GM12878 (cell line): ENCODE results near the gene PIWIL1. TPM values are rescaled to one million over a fixed set of nuclear protein-coding genes. Genes with fewer than 3 reads are reported as not detected.

Experiments used
- ATAC-seq: fragments of 200-7000 bp; cut with Tn5 transposase; 3 replicates; pipeline ENCODE4 v1.9.1; 2020; ENCODE audit warnings: mild to moderate bottlenecking, moderate library complexity
- BruUV-seq: library from RNA; stranded (reverse); fragments of 400-500 nt; replicated peaks from 2 replicates; lab custom pipeline; 2021; lab: Mats Ljungman, UMichigan
- CTCF ChIA-PET: fragments of 300-600 bp; sonication (Branson Sonifier 250); formaldehyde crosslinking; extraction: SDS; loops from one replicate; lab custom pipeline; 2021; ENCODE audit warnings: inconsistent platforms; lab: Yijun Ruan, JAX
- POLR2A ChIA-PET: fragments of 350-600 bp; formaldehyde crosslinking; extraction: SDS; loops from one replicate; lab custom pipeline; 2021; ENCODE audit warnings: inconsistent platforms; lab: Charles Lee
- RAD21 ChIA-PET: fragments of 300-600 bp; sonication (Branson Sonifier 250); formaldehyde crosslinking; loops from one replicate; lab custom pipeline; 2023; ENCODE audit warnings: antibody characterized with exemption; ENCODE audit not compliant: unreplicated experiment; lab: Charles Lee
- SMC1A ChIA-PET: fragments of 300-600 bp; sonication (Branson Sonifier 250); formaldehyde crosslinking; loops from one replicate; lab custom pipeline; 2023; ENCODE audit not compliant: unreplicated experiment, uncharacterized antibody; lab: Charles Lee
- DNase-seq: peaks from one replicate; pipeline ENCODE4 v3.0.0-alpha.2; 2011; ENCODE audit warnings: low read depth, low spot score
- FAIRE-seq: peaks from 3 replicates; lab custom pipeline; 2011; peaks lifted over from hg19 to GRCh38; lab: Jason Lieb, UNC
- H2AFZ ChIP-seq: 2 replicates; pipeline ENCODE4 v1.6.0; 2011; ENCODE audit warnings: low read depth, low read length, control low read depth; ENCODE audit not compliant: control insufficient read depth
- H3K27ac ChIP-seq: 2 replicates; pipeline ENCODE4 v1.5.1; 2011; ENCODE audit warnings: control low read depth; ENCODE audit not compliant: control insufficient read depth, insufficient read depth
- H3K27me3 ChIP-seq, 2 experiments: replicated peaks in 1 of 2; 2 replicates each; pipeline versions ENCODE4 v1.6.0 to v1.6.1; 2011; ENCODE audit warnings: low read length in 1 of 2; ENCODE audit not compliant: control insufficient read depth in 2 of 2, insufficient read depth in 2 of 2
- H3K36me3 ChIP-seq, 2 experiments: 2 replicates each; pipeline ENCODE4 v1.5.1; 2011; ENCODE audit warnings: low read length in 1 of 2; ENCODE audit not compliant: control insufficient read depth in 2 of 2, insufficient read depth in 2 of 2
- H3K4me1 ChIP-seq: 2 replicates; pipeline ENCODE4 v1.6.1; 2011; ENCODE audit warnings: mild to moderate bottlenecking, low read length, moderate library complexity, mixed read lengths; ENCODE audit not compliant: control insufficient read depth, insufficient read depth
- H3K4me2 ChIP-seq: 2 replicates; pipeline ENCODE4 v1.6.0; 2011; ENCODE audit warnings: control low read depth; ENCODE audit not compliant: control insufficient read depth, insufficient read depth
- H3K4me3 ChIP-seq: fragments of 200-600 bp; sonication (generic); 2 replicates; pipeline ENCODE4 v1.5.1; 2016
- H3K79me2 ChIP-seq: 2 replicates; pipeline ENCODE4 v1.6.0; 2011; ENCODE audit warnings: low read length; ENCODE audit not compliant: control insufficient read depth, insufficient read depth
- H3K9ac ChIP-seq: 2 replicates; pipeline ENCODE4 v1.8.0; 2011; ENCODE audit warnings: low read length, control low read depth, mixed read lengths; ENCODE audit not compliant: control insufficient read depth, insufficient read depth
- H3K9me3 ChIP-seq: replicated peaks from 3 replicates; pipeline ENCODE4 v1.5.1; 2011; ENCODE audit warnings: mild to moderate bottlenecking, low read length; ENCODE audit not compliant: control insufficient read depth, insufficient read depth
- H4K20me1 ChIP-seq: 2 replicates; pipeline ENCODE4 v1.6.0; 2011; ENCODE audit not compliant: control insufficient read depth, insufficient read depth
- ATF2 ChIP-seq: IDR thresholded peaks from 2 replicates; pipeline ENCODE4 v1.6.1; 2012; ENCODE audit warnings: low read length, inconsistent platforms
- GABPA ChIP-seq: IDR thresholded peaks from 2 replicates; pipeline ENCODE4 v1.6.1; 2014; ENCODE audit warnings: antibody characterized with exemption, low read depth, mild to moderate bottlenecking, inconsistent platforms
- HDAC2 ChIP-seq: fragments of 200-600 bp; sonication (generic); IDR thresholded peaks from 2 replicates; pipeline ENCODE4 v1.6.1; 2017
- RAD21 ChIP-seq: IDR thresholded peaks from 2 replicates; pipeline ENCODE4 v1.6.1; 2011; ENCODE audit warnings: mild to moderate bottlenecking, low read depth, low read length, moderate library complexity; ENCODE audit not compliant: insufficient read depth
- SMC3 ChIP-seq: IDR thresholded peaks from 2 replicates; pipeline ENCODE4 v1.6.1; 2011; ENCODE audit warnings: low read length, improper control_type of control experiment, borderline replicate concordance
- STAT3 ChIP-seq: IDR thresholded peaks from 2 replicates; pipeline ENCODE4 v1.6.1; 2011; ENCODE audit warnings: low read depth, low read length, improper control_type of control experiment
- ZNF24 ChIP-seq: fragments of 450-650 bp; IDR thresholded peaks from 2 replicates; pipeline ENCODE4 v1.6.1; 2017; ENCODE audit warnings: antibody characterized with exemption, mild to moderate bottlenecking
- WGBS: methylation state at CpG from one replicate; pipeline ENCODE4 v1.1.6; 2016; ENCODE audit warnings: low lambda C conversion rate; ENCODE audit not compliant: insufficient replicate concordance, insufficient coverage; ENCODE audit errors: missing lambda C conversion rate; 5-methylcytosine and 5-hydroxymethylcytosine counted together
- in situ Hi-C: fragments of 300-500 bp; cut with MboI; formaldehyde crosslinking; loops from 9 replicates; pipeline ENCODE4 v1.14.3; 2018; ENCODE audit warnings: mixed read lengths
- intact Hi-C: fragments of 100-400 bp; cut with micrococcal nuclease; formaldehyde crosslinking; loops from one replicate; pipeline ENCODE4 v1.14.2; 2022; ENCODE audit not compliant: unreplicated experiment
- polyA plus RNA-seq, 11 experiments: library from polyadenylated mRNA; depleted of rRNA in 4 of 11; unstranded in 6 of 11; stranded (reverse) in 5 of 11; fragments of >200 nt; fragmentation: Nextera tagmentation in 4 of 11; fragmentation: Illumina TruSeq in 1 of 11; extraction: Ambion mirVana in 4 of 11; extraction: Trizol in 1 of 11; gene quantifications; 1 replicate in 1 of 11; 2 replicates in 10 of 11; pipeline versions ENCODE4 v1.2.1 to v1.2.3, GENCODE V29; 2011 to 2016; ENCODE audit warnings: inconsistent platforms in 2 of 11, missing spikeins in 2 of 11, low read depth in 1 of 11
- total RNA-seq, 4 experiments: library from RNA; depleted of rRNA in 3 of 4; stranded (reverse); fragments of >200 nt in 3 of 4; fragmentation: Illumina TruSeq in 1 of 4; extraction: Trizol in 1 of 4; gene quantifications; 2 replicates each; pipeline versions ENCODE4 v1.2.1 to v1.2.3, GENCODE V29; 2013 to 2021
- TF ChIP-seq, protein P1 (sequence below): fragments of 450-650 bp; IDR thresholded peaks from 2 replicates; pipeline ENCODE4 v1.6.1; 2017; ENCODE audit warnings: low read depth, mild to moderate bottlenecking, moderate library complexity
- TF ChIP-seq, protein P2 (sequence below): fragments of 450-650 bp; IDR thresholded peaks from 2 replicates; pipeline ENCODE4 v1.6.1; 2014; ENCODE audit warnings: mild to moderate bottlenecking
- TF ChIP-seq, protein P3 (sequence below), 3 experiments: IDR thresholded peaks in 2 of 3; conservative IDR thresholded peaks in 1 of 3; 2 replicates each; pipeline ENCODE4 v1.5.1; 2011; ENCODE audit warnings: low read depth in 3 of 3, low read length in 3 of 3, mild to moderate bottlenecking in 3 of 3, control low read depth in 2 of 3, moderate library complexity in 2 of 3, inconsistent platforms in 1 of 3, mixed read lengths in 1 of 3; ENCODE audit not compliant: control insufficient read depth in 2 of 3, insufficient read depth in 1 of 3; ENCODE audit errors: extremely low read depth in 1 of 3

PIWIL1 gene
- total and polyA plus RNA-seq, 10 of the 15 experiments (the other 5 are each of a cell fraction or from before 2014, with no cell fraction given), result not detected

- TF ChIP-seq HDAC2 (no peak), STAT3 (no peak), ZNF24 (no peak), GABPA (no peak)
- TF ChIP-seq, protein P1, sequence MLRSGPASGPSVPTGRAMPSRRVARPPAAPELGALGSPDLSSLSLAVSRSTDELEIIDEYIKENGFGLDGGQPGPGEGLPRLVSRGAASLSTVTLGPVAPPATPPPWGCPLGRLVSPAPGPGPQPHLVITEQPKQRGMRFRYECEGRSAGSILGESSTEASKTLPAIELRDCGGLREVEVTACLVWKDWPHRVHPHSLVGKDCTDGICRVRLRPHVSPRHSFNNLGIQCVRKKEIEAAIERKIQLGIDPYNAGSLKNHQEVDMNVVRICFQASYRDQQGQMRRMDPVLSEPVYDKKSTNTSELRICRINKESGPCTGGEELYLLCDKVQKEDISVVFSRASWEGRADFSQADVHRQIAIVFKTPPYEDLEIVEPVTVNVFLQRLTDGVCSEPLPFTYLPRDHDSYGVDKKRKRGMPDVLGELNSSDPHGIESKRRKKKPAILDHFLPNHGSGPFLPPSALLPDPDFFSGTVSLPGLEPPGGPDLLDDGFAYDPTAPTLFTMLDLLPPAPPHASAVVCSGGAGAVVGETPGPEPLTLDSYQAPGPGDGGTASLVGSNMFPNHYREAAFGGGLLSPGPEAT, result no peak
- TF ChIP-seq, protein P2, sequence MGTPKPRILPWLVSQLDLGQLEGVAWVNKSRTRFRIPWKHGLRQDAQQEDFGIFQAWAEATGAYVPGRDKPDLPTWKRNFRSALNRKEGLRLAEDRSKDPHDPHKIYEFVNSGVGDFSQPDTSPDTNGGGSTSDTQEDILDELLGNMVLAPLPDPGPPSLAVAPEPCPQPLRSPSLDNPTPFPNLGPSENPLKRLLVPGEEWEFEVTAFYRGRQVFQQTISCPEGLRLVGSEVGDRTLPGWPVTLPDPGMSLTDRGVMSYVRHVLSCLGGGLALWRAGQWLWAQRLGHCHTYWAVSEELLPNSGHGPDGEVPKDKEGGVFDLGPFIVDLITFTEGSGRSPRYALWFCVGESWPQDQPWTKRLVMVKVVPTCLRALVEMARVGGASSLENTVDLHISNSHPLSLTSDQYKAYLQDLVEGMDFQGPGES, result no peak
These were observed 2.8 kb upstream of the PIWIL1 start (continued) for GRCh38 chr12:130334937-130335336.

- no peak overlapping the region for H3K4me2 ChIP-seq
- BruUV-seq, result no TSS peak
- CTCF ChIA-PET, result interaction anchor here (0.6 to 1.7 kb wide), 6 partner anchors 287 to 412 kb away, joined by 3 to 7 read pairs (median 4); no protein-coding TSS in a partner anchor
These were observed 1.9 kb upstream of the PIWIL1 start for GRCh38 chr12:130335517-130336392.

More at GRCh38 chr12:130335517-130336392, 1.9 kb upstream of the PIWIL1 start:
- Histone ChIP-seq H3K9ac (no peak overlapping the region), H3K36me3 (no peaks in the 10 kb centered on the region), H2AFZ (no peak overlapping the region), H3K79me2 (no peaks in the 10 kb centered on the region), H3K27me3 (no peaks in the 10 kb centered on the region), H3K4me1 (no peaks in the 10 kb centered on the region), H3K9me3 (no peaks in the 10 kb centered on the region), H4K20me1 (no peaks in the 10 kb centered on the region), H3K4me3 (no peak overlapping the region), H3K27ac (no peak overlapping the region)
- WGBS, result 24% methylated on average over 15 of the region's 15 CpGs
- ChIA-PET POLR2A (no interaction called here), RAD21 (interaction anchor here (1.2 kb wide), 1 partner anchor 145 kb away, joined by 3 read pairs; no protein-coding TSS in a partner anchor), SMC1A (no interaction called here)
- ATAC-seq (peak; percentile 56; the same call in 1 of the 3 replicates), FAIRE-seq (peak; percentile 82), DNase-seq (peak; percentile 3)
- in situ Hi-C loops (no loop called here), intact Hi-C loops (loop anchor here (1.0 to 5.0 kb wide), 3 partner anchors 288 to 413 kb away; no protein-coding TSS in a partner anchor)
- TF ChIP-seq RAD21 (peak; percentile 73), ATF2 (no peak), SMC3 (peak; percentile 59)
- TF ChIP-seq, protein P3, sequence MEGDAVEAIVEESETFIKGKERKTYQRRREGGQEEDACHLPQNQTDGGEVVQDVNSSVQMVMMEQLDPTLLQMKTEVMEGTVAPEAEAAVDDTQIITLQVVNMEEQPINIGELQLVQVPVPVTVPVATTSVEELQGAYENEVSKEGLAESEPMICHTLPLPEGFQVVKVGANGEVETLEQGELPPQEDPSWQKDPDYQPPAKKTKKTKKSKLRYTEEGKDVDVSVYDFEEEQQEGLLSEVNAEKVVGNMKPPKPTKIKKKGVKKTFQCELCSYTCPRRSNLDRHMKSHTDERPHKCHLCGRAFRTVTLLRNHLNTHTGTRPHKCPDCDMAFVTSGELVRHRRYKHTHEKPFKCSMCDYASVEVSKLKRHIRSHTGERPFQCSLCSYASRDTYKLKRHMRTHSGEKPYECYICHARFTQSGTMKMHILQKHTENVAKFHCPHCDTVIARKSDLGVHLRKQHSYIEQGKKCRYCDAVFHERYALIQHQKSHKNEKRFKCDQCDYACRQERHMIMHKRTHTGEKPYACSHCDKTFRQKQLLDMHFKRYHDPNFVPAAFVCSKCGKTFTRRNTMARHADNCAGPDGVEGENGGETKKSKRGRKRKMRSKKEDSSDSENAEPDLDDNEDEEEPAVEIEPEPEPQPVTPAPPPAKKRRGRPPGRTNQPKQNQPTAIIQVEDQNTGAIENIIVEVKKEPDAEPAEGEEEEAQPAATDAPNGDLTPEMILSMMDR (IDR thresholded peaks at IDR 0.05 in 2 of 3, conservative IDR thresholded peaks at IDR 0.05 in 1 of 3; ENCODE audit: control insufficient read depth in 2 of 3, extremely low read depth in 1 of 3, insufficient read depth in 1 of 3, low read depth in 3 of 3, low read length in 3 of 3), result peak; percentile 37 to 71 (median 58); a peak in 5 of 6 replicates
